ENCODE measurements around the gene LARP4B. TPM values are rescaled to one million over a fixed set of nuclear protein-coding genes. Genes with fewer than 3 reads are reported as not detected.

LARP4B gene
- total RNA-seq, 4 donors from 2014 or later = 24.9 to 47.5 (median 35.2) TPM

- no peaks in the 10 kb centered on the region for H3K27me3 ChIP-seq
- peaks cover 0 to 22% (median 0%) of the 10 kb centered on the region in 3 donors for H3K4me1 ChIP-seq
- ATAC-seq = no peak
- H3K9me3 ChIP-seq = peaks cover 0 to 7% (median 0%) of the 10 kb centered on the region in 3 donors
- TF ChIP-seq POLR2AphosphoS5 (IDR thresholded peaks at IDR 0.05) (no peak), POLR2A (IDR thresholded peaks at IDR 0.05) (no peak), EP300 (IDR thresholded peaks at IDR 0.05) (no peak), CTCF (IDR thresholded peaks at IDR 0.05) (no peak)
- H3K36me3 ChIP-seq = peaks cover 0 to 38% of the 10 kb centered on the region in 2 donors
- WGBS, 2 donors (ENCODE audit: low coverage in 1 of 2) = 58 to 76% methylated on average over 3 of the region's 3 CpGs
- H3K4me3 ChIP-seq = no peak overlapping the region
- H3K27ac ChIP-seq = no peak overlapping the region
These were observed 86.0 kb downstream of the LARP4B start for GRCh38 chr10:845526-845925.

- WGBS, 2 donors (ENCODE audit: low coverage in 1 of 2) = 58 to 82% methylated on average over 3 to 8 of the region's 8 CpGs
- no peak for TF ChIP-seq POLR2AphosphoS5 (IDR thresholded peaks at IDR 0.05)
- no peak for TF ChIP-seq CTCF (IDR thresholded peaks at IDR 0.05)
- TF ChIP-seq EP300 (IDR thresholded peaks at IDR 0.05) = no peak
- no peak for TF ChIP-seq POLR2A (IDR thresholded peaks at IDR 0.05)
- H3K36me3 ChIP-seq = peaks cover 0 to 48% of the 10 kb centered on the region in 2 donors
- no peak for ATAC-seq
- H3K27me3 ChIP-seq = no peaks in the 10 kb centered on the region
- peaks cover 0 to 22% (median 0%) of the 10 kb centered on the region in 3 donors for H3K4me1 ChIP-seq
- no peaks in the 10 kb centered on the region for H3K9me3 ChIP-seq
- no peak overlapping the region for H3K27ac ChIP-seq
- no peak overlapping the region for H3K4me3 ChIP-seq
These were observed 87.0 kb downstream of the LARP4B start for GRCh38 chr10:844552-844951.

- Histone ChIP-seq H3K27me3 (no peaks in the 10 kb centered on the region), H3K36me3 (peaks cover 0 to 56% of the 10 kb centered on the region in 2 donors), H3K27ac (no peak overlapping the region), H3K4me1 (peaks cover 0 to 22% (median 0%) of the 10 kb centered on the region in 3 donors), H3K4me3 (no peak overlapping the region), H3K9me3 (no peaks in the 10 kb centered on the region)
- WGBS, 2 donors (ENCODE audit: low coverage in 1 of 2) = no CpG with 5 or more reads among the region's 1 CpG
- TF ChIP-seq CTCF (IDR thresholded peaks at IDR 0.05) (no peak), EP300 (IDR thresholded peaks at IDR 0.05) (no peak), POLR2A (IDR thresholded peaks at IDR 0.05) (no peak), POLR2AphosphoS5 (IDR thresholded peaks at IDR 0.05) (no peak)
- ATAC-seq = no peak
These were observed 87.8 kb downstream of the LARP4B start for GRCh38 chr10:843703-844102.

GRCh38 chr10:842795-843194 lies 88.7 kb downstream of the LARP4B start:
- H3K4me1 ChIP-seq = peaks cover 0 to 18% (median 0%) of the 10 kb centered on the region in 3 donors
- H3K36me3 ChIP-seq = peaks cover 0 to 60% of the 10 kb centered on the region in 2 donors
- no peak overlapping the region for H3K4me3 ChIP-seq
- no peak for TF ChIP-seq CTCF (IDR thresholded peaks at IDR 0.05)
- no peak overlapping the region for H3K27ac ChIP-seq
- no peak for ATAC-seq
- no peaks in the 10 kb centered on the region for H3K9me3 ChIP-seq
- H3K27me3 ChIP-seq = no peaks in the 10 kb centered on the region
- WGBS, 2 donors (ENCODE audit: low coverage in 1 of 2) = 84 to 92% methylated on average over 5 to 6 of the region's 6 CpGs

- Histone ChIP-seq H3K27ac (no peak overlapping the region), H3K4me1 (peaks cover 0 to 24% (median 0%) of the 10 kb centered on the region in 3 donors), H3K9me3 (no peaks in the 10 kb centered on the region), H3K4me3 (no peak overlapping the region), H3K27me3 (no peaks in the 10 kb centered on the region), H3K36me3 (peaks cover 0 to 60% of the 10 kb centered on the region in 2 donors)
- 92 to 93% methylated on average over 3 to 5 of the region's 5 CpGs for WGBS, 2 donors (ENCODE audit: low coverage in 1 of 2)
- no peak for TF ChIP-seq CTCF (IDR thresholded peaks at IDR 0.05)
- TF ChIP-seq POLR2AphosphoS5 (IDR thresholded peaks at IDR 0.05) = no peak
- no peak for TF ChIP-seq EP300 (IDR thresholded peaks at IDR 0.05)
- no peak for TF ChIP-seq POLR2A (IDR thresholded peaks at IDR 0.05)
- ATAC-seq = no peak
These were observed 90.0 kb downstream of the LARP4B start for GRCh38 chr10:841535-841934.

Data from gastroesophageal sphincter (tissue), 4 donors.